ENCODE results near the gene SMIM5. TPM values are rescaled to one million over a fixed set of nuclear protein-coding genes. Genes with fewer than 3 reads are reported as not detected.

Gene SMIM5
- total and polyA plus RNA-seq, 8 donors, result 0.58 to 29.5 (median 7.9) TPM; not detected in 2

DNA sequence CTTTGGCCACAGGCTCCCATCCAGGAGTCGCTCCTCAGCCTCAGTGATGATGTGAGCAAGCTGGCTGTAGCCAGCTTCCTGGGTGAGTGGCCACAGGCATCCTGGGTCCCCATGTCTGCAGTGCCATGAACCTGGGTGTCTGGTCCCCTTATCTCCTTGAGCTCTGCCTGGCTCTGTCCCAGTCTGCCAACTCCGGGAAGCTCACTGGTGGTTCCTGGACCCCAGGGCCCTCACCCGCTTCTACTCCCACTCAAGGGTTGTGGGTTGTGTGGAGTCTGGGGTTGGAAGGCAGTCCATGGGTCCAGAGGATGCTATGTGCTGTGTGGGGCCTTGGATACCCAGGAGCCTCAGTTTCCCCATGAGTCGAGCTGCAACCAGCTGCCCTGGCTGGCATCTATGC, 11.7 kb upstream of the SMIM5 start:
- Histone ChIP-seq H3K27ac (no peak overlapping the region), H3K36me3 (peaks cover 16 to 100% (median 92%) of the 10 kb centered on the region in 4 donors), H3K4me1 (no peaks in the 10 kb centered on the region), H3K9me3 (no peaks in the 10 kb centered on the region), H3K4me3 (no peak overlapping the region), H3K27me3 (no peaks in the 10 kb centered on the region)
- TF ChIP-seq, protein P1, sequence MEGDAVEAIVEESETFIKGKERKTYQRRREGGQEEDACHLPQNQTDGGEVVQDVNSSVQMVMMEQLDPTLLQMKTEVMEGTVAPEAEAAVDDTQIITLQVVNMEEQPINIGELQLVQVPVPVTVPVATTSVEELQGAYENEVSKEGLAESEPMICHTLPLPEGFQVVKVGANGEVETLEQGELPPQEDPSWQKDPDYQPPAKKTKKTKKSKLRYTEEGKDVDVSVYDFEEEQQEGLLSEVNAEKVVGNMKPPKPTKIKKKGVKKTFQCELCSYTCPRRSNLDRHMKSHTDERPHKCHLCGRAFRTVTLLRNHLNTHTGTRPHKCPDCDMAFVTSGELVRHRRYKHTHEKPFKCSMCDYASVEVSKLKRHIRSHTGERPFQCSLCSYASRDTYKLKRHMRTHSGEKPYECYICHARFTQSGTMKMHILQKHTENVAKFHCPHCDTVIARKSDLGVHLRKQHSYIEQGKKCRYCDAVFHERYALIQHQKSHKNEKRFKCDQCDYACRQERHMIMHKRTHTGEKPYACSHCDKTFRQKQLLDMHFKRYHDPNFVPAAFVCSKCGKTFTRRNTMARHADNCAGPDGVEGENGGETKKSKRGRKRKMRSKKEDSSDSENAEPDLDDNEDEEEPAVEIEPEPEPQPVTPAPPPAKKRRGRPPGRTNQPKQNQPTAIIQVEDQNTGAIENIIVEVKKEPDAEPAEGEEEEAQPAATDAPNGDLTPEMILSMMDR (IDR thresholded peaks at IDR 0.05), result no peak
- no peak for TF ChIP-seq EP300 (IDR thresholded peaks at IDR 0.05)
- TF ChIP-seq POLR2A (IDR thresholded peaks at IDR 0.05), result no peak
- TF ChIP-seq POLR2AphosphoS5 (IDR thresholded peaks at IDR 0.05), result no peak
- WGBS, 5 donors, result 73 to 97% (median 81%) methylated on average over 3 to 4 of the region's 4 CpGs
- intact Hi-C loops (cut with DNase I; ENCODE audit: low total_unique reads), result no loop called here
- no peak for DNase-seq

DNA sequence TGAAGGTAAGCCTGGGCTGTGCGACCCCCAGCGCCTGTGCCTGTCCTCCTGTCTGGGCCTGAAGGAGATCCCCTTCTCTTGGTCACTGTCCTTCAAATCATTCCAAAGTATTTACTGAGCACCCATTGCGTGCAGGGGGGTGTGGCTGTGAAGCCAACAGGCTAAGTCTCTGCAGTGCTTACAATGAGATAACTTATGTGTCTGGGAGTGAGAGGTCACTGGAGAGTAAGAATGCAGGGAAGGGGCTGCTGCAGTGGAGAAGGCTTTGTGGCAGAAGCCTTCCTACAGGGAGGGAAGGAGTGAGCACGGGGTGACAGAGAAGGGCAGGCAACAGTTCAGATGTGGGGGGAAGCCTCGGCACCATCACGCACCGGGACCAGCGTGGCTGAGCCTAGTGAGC, 11.2 kb upstream of the SMIM5 start:
- Histone ChIP-seq H3K27ac (no peak overlapping the region), H3K4me3 (no peak overlapping the region), H3K9me3 (no peaks in the 10 kb centered on the region), H3K27me3 (no peaks in the 10 kb centered on the region), H3K36me3 (peaks cover 14 to 100% (median 92%) of the 10 kb centered on the region in 4 donors), H3K4me1 (no peaks in the 10 kb centered on the region)
- 82 to 89% (median 83%) methylated on average over 8 of the region's 8 CpGs for WGBS, 5 donors
- no peak for DNase-seq
- intact Hi-C loops (cut with DNase I; ENCODE audit: low total_unique reads), result no loop called here
- TF ChIP-seq POLR2A (IDR thresholded peaks at IDR 0.05) (no peak), EP300 (IDR thresholded peaks at IDR 0.05) (no peak), POLR2AphosphoS5 (IDR thresholded peaks at IDR 0.05) (no peak)
- TF ChIP-seq, protein P1 (IDR thresholded peaks at IDR 0.05), result no peak

DNA sequence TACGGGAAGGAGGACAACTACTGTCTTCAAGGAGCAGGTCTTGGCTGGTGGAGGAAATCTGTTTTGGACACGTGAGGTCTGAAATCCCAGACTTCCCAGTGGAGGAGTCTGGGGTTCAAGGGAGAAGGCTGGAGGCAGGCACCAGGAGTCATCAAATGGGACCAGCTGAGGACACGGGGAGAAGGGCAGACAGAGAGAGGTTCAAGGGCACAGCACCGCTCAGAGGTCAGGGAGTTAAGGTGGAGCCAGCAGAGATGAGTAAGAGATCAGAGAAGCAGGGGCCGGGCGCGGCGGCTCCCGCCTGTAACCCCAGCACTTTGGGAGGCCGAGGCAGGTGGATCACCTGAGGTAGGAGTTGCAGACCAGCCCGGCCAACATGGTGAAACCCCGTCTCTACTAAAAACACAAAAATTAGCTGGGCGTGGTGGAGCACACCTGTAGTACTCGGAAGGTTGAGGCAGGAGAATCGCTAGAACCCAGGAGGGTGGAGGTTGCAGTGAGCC, 10.4 kb upstream of the SMIM5 start:
- H3K27ac ChIP-seq, result no peak overlapping the region
- peaks cover 18 to 100% (median 91%) of the 10 kb centered on the region in 4 donors for H3K36me3 ChIP-seq
- intact Hi-C loops (cut with DNase I; ENCODE audit: low total_unique reads), result no loop called here
- 78 to 88% (median 85%) methylated on average over 15 of the region's 15 CpGs for WGBS, 5 donors
- no peaks in the 10 kb centered on the region for H3K27me3 ChIP-seq
- H3K4me3 ChIP-seq, result no peak overlapping the region
- no peaks in the 10 kb centered on the region for H3K9me3 ChIP-seq
- no peak for DNase-seq
- TF ChIP-seq, protein P1 (IDR thresholded peaks at IDR 0.05), result no peak
- TF ChIP-seq EP300 (IDR thresholded peaks at IDR 0.05) (no peak), POLR2AphosphoS5 (IDR thresholded peaks at IDR 0.05) (no peak), POLR2A (IDR thresholded peaks at IDR 0.05) (no peak)
- H3K4me1 ChIP-seq, result no peaks in the 10 kb centered on the region

DNA sequence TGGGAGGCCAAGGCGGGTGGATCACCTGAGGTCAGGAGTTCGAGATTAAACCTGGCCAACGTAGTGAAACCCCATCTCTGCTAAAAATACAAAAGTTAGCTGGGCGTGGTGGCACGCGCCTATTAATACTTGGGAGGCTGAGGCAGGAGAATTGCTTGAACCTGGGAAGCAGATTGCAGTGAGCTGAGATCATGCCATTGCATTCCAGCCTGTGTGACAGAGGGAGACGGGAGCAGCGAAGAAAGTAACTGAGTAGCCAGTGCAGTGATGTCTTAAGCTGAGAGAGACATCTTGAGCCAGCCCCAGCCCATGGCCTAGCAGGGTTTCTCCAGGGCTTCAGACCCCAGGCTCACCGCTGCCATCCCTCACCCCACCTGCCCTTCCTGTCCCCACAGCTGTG, 9.8 kb upstream of the SMIM5 start:
- TF ChIP-seq, protein P1 (IDR thresholded peaks at IDR 0.05), result no peak
- TF ChIP-seq EP300 (IDR thresholded peaks at IDR 0.05), result no peak
- Histone ChIP-seq H3K27ac (no peak overlapping the region), H3K27me3 (no peaks in the 10 kb centered on the region), H3K4me1 (no peaks in the 10 kb centered on the region), H3K36me3 (peaks cover 18 to 100% (median 91%) of the 10 kb centered on the region in 4 donors), H3K9me3 (no peaks in the 10 kb centered on the region), H3K4me3 (no peak overlapping the region)
- intact Hi-C loops (cut with DNase I; ENCODE audit: low total_unique reads), result no loop called here
- no peak for DNase-seq
- WGBS, 5 donors, result 79 to 89% (median 86%) methylated on average over 9 of the region's 9 CpGs
